ENCODE measurements around the gene ARGLU1. TPM values are rescaled to one million over a fixed set of nuclear protein-coding genes. Genes with fewer than 3 reads are reported as not detected.
A peak's percentile ranks its signal among the peaks of the same experiment; 100 is the strongest.

The ARGLU1 gene
- total RNA-seq, 1 experiment from 2014 or later = 96.9 TPM

DNA sequence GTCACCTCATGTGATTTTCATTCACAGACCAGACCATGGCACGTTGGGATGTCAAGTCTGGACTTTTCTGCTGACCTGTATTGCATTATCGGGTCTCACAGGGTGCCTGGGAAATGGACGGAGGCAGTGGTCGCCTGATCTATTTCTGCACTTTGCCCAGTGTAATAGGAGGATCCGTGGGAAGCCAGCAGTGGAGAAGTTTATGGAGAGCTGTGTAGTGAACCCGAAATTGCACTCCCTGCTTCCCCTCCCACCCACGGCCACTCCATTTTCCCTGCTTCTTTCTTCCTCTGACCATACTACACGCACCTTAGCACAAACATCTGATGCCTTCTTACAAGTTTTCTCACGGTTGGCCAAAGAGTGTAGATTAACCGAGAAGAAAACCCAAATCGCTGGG is 49.4 kb downstream of the ARGLU1 start:
- H3K4me2 ChIP-seq (ENCODE audit: insufficient read depth, insufficient read length, low read length) = no peak overlapping the region
- peaks cover 2% of the 10 kb centered on the region; the same call in 1 of the 2 replicates for H3K27me3 Mint-ChIP-seq (ENCODE audit: low read depth)
- H3K9me3 Mint-ChIP-seq = no peaks in the 10 kb centered on the region
- no peak overlapping the region for H3K27ac ChIP-seq (ENCODE audit: insufficient read length, low read depth, low read length)
- no peaks in the 10 kb centered on the region for H3K9me3 ChIP-seq (ENCODE audit: control insufficient read depth, low read depth, low read length)
- no peak overlapping the region for H2BK20ac ChIP-seq (ENCODE audit: low read depth, low read length, poor library complexity, severe bottlenecking)
- H3K18ac ChIP-seq (ENCODE audit: insufficient read length, low read depth, low read length) = no peak overlapping the region
- peaks cover 15% of the 10 kb centered on the region for H3K4me1 ChIP-seq (ENCODE audit: insufficient read depth, low read length)
- H3K56ac ChIP-seq (ENCODE audit: insufficient read length, low read depth, low read length) = no peak overlapping the region
- H2BK120ac ChIP-seq (ENCODE audit: low read depth, low read length, poor library complexity, severe bottlenecking) = no peak overlapping the region
- no peaks in the 10 kb centered on the region for H3K27me3 ChIP-seq (ENCODE audit: insufficient read depth, low read length)
- no peak overlapping the region for H3K23ac ChIP-seq (ENCODE audit: insufficient read length, low read depth, low read length)
- H4K5ac ChIP-seq (ENCODE audit: insufficient read length, low read depth, low read length) = no peak overlapping the region
- no CpG with 5 or more reads among the region's 11 CpGs for WGBS (ENCODE audit: extremely low coverage, insufficient read length, low lambda C conversion rate)
- no peaks in the 10 kb centered on the region for H3K79me1 ChIP-seq (ENCODE audit: insufficient read depth, low read depth, low read length, poor library complexity, severe bottlenecking)
- no peak overlapping the region for H2BK5ac ChIP-seq (ENCODE audit: insufficient read length, low read length)
- no peaks in the 10 kb centered on the region for H3K36me3 Mint-ChIP-seq (ENCODE audit: insufficient read depth in 1 of 3, low read depth in 3 of 3)
- H3K9ac ChIP-seq (ENCODE audit: extremely low read depth, insufficient read length, low read length) = no peak overlapping the region
- no peak overlapping the region for H2AK5ac ChIP-seq (ENCODE audit: insufficient read length, low read length)
- H4K8ac ChIP-seq (replicated peaks; ENCODE audit: insufficient read length, low read depth, low read length) = no peak overlapping the region
- no peak overlapping the region for H3K14ac ChIP-seq (ENCODE audit: insufficient read depth, low read length)
- TF ChIP-seq, protein P1, sequence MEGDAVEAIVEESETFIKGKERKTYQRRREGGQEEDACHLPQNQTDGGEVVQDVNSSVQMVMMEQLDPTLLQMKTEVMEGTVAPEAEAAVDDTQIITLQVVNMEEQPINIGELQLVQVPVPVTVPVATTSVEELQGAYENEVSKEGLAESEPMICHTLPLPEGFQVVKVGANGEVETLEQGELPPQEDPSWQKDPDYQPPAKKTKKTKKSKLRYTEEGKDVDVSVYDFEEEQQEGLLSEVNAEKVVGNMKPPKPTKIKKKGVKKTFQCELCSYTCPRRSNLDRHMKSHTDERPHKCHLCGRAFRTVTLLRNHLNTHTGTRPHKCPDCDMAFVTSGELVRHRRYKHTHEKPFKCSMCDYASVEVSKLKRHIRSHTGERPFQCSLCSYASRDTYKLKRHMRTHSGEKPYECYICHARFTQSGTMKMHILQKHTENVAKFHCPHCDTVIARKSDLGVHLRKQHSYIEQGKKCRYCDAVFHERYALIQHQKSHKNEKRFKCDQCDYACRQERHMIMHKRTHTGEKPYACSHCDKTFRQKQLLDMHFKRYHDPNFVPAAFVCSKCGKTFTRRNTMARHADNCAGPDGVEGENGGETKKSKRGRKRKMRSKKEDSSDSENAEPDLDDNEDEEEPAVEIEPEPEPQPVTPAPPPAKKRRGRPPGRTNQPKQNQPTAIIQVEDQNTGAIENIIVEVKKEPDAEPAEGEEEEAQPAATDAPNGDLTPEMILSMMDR (conservative IDR thresholded peaks at IDR 0.05) = no peak
- no peak overlapping the region for H3K4me3 Mint-ChIP-seq
- H3K27ac Mint-ChIP-seq = peak overlapping the region in 1 of 3 experiments; percentile 16; a peak in 1 of 7 replicates
- H3T11ph ChIP-seq (ENCODE audit: low read length) = no peak overlapping the region
- H4K20me1 ChIP-seq (ENCODE audit: control insufficient read depth, insufficient read depth, insufficient read length) = no peaks in the 10 kb centered on the region
- H2BK12ac ChIP-seq (ENCODE audit: insufficient read length, low read depth, low read length) = no peak overlapping the region
- no peak for DNase-seq
- no peak overlapping the region for H2BK15ac ChIP-seq (ENCODE audit: low read depth, low read length)
- no peak overlapping the region for H2AFZ ChIP-seq (ENCODE audit: low read length)
- H4K91ac ChIP-seq (ENCODE audit: insufficient read length, low read depth, low read length) = no peak overlapping the region
- H3K4me1 Mint-ChIP-seq = peaks cover 76 to 77% of the 10 kb centered on the region in 2 experiments
- H3K4ac ChIP-seq (ENCODE audit: low read depth, low read length) = no peak overlapping the region
- peaks cover 4% of the 10 kb centered on the region; the same call in 1 of the 2 replicates for H3K79me2 ChIP-seq (ENCODE audit: insufficient read depth, low read length)
- no peaks in the 10 kb centered on the region for H3K23me2 ChIP-seq (ENCODE audit: insufficient read length, low read depth, low read length, poor library complexity, severe bottlenecking)
